ENCODE data around the gene HADH. TPM values are rescaled to one million over a fixed set of nuclear protein-coding genes. Genes with fewer than 3 reads are reported as not detected.

Gene HADH
- total and polyA plus RNA-seq, 2 donors from 2014 or later, result 31.4 to 126 TPM

- no peak for FAIRE-seq
- intact Hi-C loops (cut with DNase I), result no loop called here
- H3K9me3 ChIP-seq (ENCODE audit: control insufficient read depth in 2 of 3, insufficient read depth in 1 of 3, low read length in 3 of 3), result no peaks in the 10 kb centered on the region
Measured at GRCh38 chr4:107972605-107973004, 17.1 kb upstream of the HADH start.

GRCh38 chr4:107974523-107974922 lies 15.2 kb upstream of the HADH start:
- no peak for TF ChIP-seq CTCF (IDR thresholded peaks at IDR 0.05; ENCODE audit: borderline replicate concordance, extremely low read depth, insufficient read depth)
- no peaks in the 10 kb centered on the region for H3K9me3 ChIP-seq (ENCODE audit: control insufficient read depth in 2 of 3, insufficient read depth in 1 of 3, low read length in 3 of 3)
- DNase-seq (no peak), FAIRE-seq (no peak)
- H3K27me3 ChIP-seq (ENCODE audit: control insufficient read depth, insufficient read depth, low read length), result no peaks in the 10 kb centered on the region
- no peak overlapping the region for H3K9ac ChIP-seq (ENCODE audit: low read length in 3 of 3)
- no peaks in the 10 kb centered on the region for H3K36me3 ChIP-seq (ENCODE audit: control insufficient read depth in 2 of 3, insufficient read depth in 3 of 3, low read length in 3 of 3)
- H3K27ac ChIP-seq (ENCODE audit: low read depth in 2 of 2, low read length in 2 of 2), result no peak overlapping the region
- H3K4me3 ChIP-seq (ENCODE audit: low read length in 3 of 3), result no peak overlapping the region
- H3K4me1 ChIP-seq (ENCODE audit: control insufficient read depth in 2 of 3, insufficient read depth in 2 of 3, low read depth in 1 of 3, low read length in 3 of 3), result no peaks in the 10 kb centered on the region
- intact Hi-C loops (cut with DNase I), result no loop called here

More at GRCh38 chr4:107972605-107973004, 17.1 kb upstream of the HADH start:
- Histone ChIP-seq H3K9ac (ENCODE audit: low read length in 3 of 3) (no peak overlapping the region), H3K27ac (ENCODE audit: low read depth in 2 of 2, low read length in 2 of 2) (no peak overlapping the region), H3K4me3 (ENCODE audit: low read length in 3 of 3) (no peak overlapping the region), H3K36me3 (ENCODE audit: control insufficient read depth in 2 of 3, insufficient read depth in 3 of 3, low read length in 3 of 3) (no peaks in the 10 kb centered on the region), H3K27me3 (ENCODE audit: control insufficient read depth, insufficient read depth, low read length) (no peaks in the 10 kb centered on the region), H3K4me1 (ENCODE audit: control insufficient read depth in 2 of 3, insufficient read depth in 2 of 3, low read depth in 1 of 3, low read length in 3 of 3) (no peaks in the 10 kb centered on the region)
- no peak for TF ChIP-seq CTCF (IDR thresholded peaks at IDR 0.05; ENCODE audit: borderline replicate concordance, extremely low read depth, insufficient read depth)
- DNase-seq, result no peak

GRCh38 chr4:107977482-107977881 lies 12.2 kb upstream of the HADH start:
- no peaks in the 10 kb centered on the region for H3K27me3 ChIP-seq (ENCODE audit: control insufficient read depth, insufficient read depth, low read length)
- FAIRE-seq (no peak), DNase-seq (no peak)
- H3K4me1 ChIP-seq (ENCODE audit: control insufficient read depth in 2 of 3, insufficient read depth in 2 of 3, low read depth in 1 of 3, low read length in 3 of 3), result no peaks in the 10 kb centered on the region
- intact Hi-C loops (cut with DNase I), result no loop called here
- no peaks in the 10 kb centered on the region for H3K9me3 ChIP-seq (ENCODE audit: control insufficient read depth in 2 of 3, insufficient read depth in 1 of 3, low read length in 3 of 3)
- no peak overlapping the region for H3K27ac ChIP-seq (ENCODE audit: low read depth in 2 of 2, low read length in 2 of 2)
- no peaks in the 10 kb centered on the region for H3K36me3 ChIP-seq (ENCODE audit: control insufficient read depth in 2 of 3, insufficient read depth in 3 of 3, low read length in 3 of 3)
- H3K4me3 ChIP-seq (ENCODE audit: low read length in 3 of 3), result no peak overlapping the region
- no peak for TF ChIP-seq CTCF (IDR thresholded peaks at IDR 0.05; ENCODE audit: borderline replicate concordance, extremely low read depth, insufficient read depth)
- no peak overlapping the region for H3K9ac ChIP-seq (ENCODE audit: low read length in 3 of 3)
